HFFc6 (cell line): ENCODE measurements around the gene SF1. TPM values are rescaled to one million over a fixed set of nuclear protein-coding genes. Genes with fewer than 3 reads are reported as not detected.

ENCODE experiments used
- DNase-seq: peaks from one replicate; pipeline ENCODE4 v3.0.0-alpha.2; 2018
- H3K27ac Mint-ChIP-seq: 2 replicates; pipeline ENCODE4 v1.8.0; 2020; ENCODE audit warnings: mild to moderate bottlenecking, mixed read lengths
- H3K27me3 Mint-ChIP-seq: 2 replicates; pipeline ENCODE4 v1.8.0; 2021; ENCODE audit warnings: mild to moderate bottlenecking, moderate library complexity, mixed read lengths; ENCODE audit not compliant: insufficient read depth
- H3K36me3 Mint-ChIP-seq: 2 replicates; pipeline ENCODE4 v1.8.0; 2021; ENCODE audit warnings: low read depth, mixed read lengths
- H3K4me1 Mint-ChIP-seq: 2 replicates; pipeline ENCODE4 v1.8.0; 2020; ENCODE audit warnings: low read depth, mixed read lengths
- H3K4me3 Mint-ChIP-seq: 2 replicates; pipeline ENCODE4 v1.8.0; 2020; ENCODE audit warnings: mild to moderate bottlenecking, moderate library complexity, mixed read lengths
- H3K9me3 Mint-ChIP-seq: 2 replicates; pipeline ENCODE4 v1.8.0; 2020; ENCODE audit warnings: mild to moderate bottlenecking, mixed read lengths
- CTCF ChIP-seq: fragments of 200-600 bp; sonication (generic); IDR thresholded peaks from 2 replicates; pipeline ENCODE4 v1.5.0; 2021; ENCODE audit warnings: antibody characterized with exemption, mild to moderate bottlenecking
- total RNA-seq, 6 experiments: library from RNA; stranded (reverse); fragmentation: NEBNext Ultra II Directional; extraction: Animal tissue kit (Norgen Biotek cat#: 25700); gene quantifications; 2 replicates in 1 of 6; 3 replicates in 5 of 6; pipeline ENCODE4 v1.2.3, GENCODE V29; 2021

The SF1 gene
- total RNA-seq, 6 experiments from 2014 or later = 195 to 244 (median 208) TPM

- H3K4me3 Mint-ChIP-seq = peak overlapping the region; percentile 68
- H3K4me1 Mint-ChIP-seq = peaks cover 10% of the 10 kb centered on the region
- no peak overlapping the region for H3K27ac Mint-ChIP-seq
- H3K9me3 Mint-ChIP-seq = no peaks in the 10 kb centered on the region
- DNase-seq = no peak
- no peak for TF ChIP-seq CTCF
- no peaks in the 10 kb centered on the region; the same call in 1 of the 2 replicates for H3K27me3 Mint-ChIP-seq
- 0 out of 2 replicates have a peak, but pooled peaks cover 12% of the 10 kb centered on the region for H3K36me3 Mint-ChIP-seq
These were observed 24.2 kb upstream of the SF1 start for GRCh38 chr11:64802370-64803157.

GRCh38 chr11:64801561-64802369 is 23.4 kb upstream of the SF1 start:
- no peak for TF ChIP-seq CTCF
- Mint-ChIP-seq H3K4me3 (peak overlapping the region; percentile 68), H3K9me3 (no peaks in the 10 kb centered on the region), H3K36me3 (0 out of 2 replicates have a peak, but pooled peaks cover 9% of the 10 kb centered on the region), H3K27ac (no peak overlapping the region; the same call in 1 of the 2 replicates), H3K27me3 (no peaks in the 10 kb centered on the region; the same call in 1 of the 2 replicates), H3K4me1 (peaks cover 10% of the 10 kb centered on the region)
- DNase-seq = no peak

- no peak for DNase-seq
- Mint-ChIP-seq H3K36me3 (peaks cover 5% of the 10 kb centered on the region; the same call in 1 of the 2 replicates), H3K27ac (no peak overlapping the region), H3K9me3 (no peaks in the 10 kb centered on the region), H3K4me3 (no peak overlapping the region), H3K27me3 (no peaks in the 10 kb centered on the region; the same call in 1 of the 2 replicates), H3K4me1 (peaks cover 10% of the 10 kb centered on the region)
- TF ChIP-seq CTCF = no peak
These were observed 22.8 kb upstream of the SF1 start for GRCh38 chr11:64801158-64801464.

GRCh38 chr11:64800303-64801157 is 22.2 kb upstream of the SF1 start:
- DNase-seq = no peak
- H3K27me3 Mint-ChIP-seq = no peaks in the 10 kb centered on the region; the same call in 1 of the 2 replicates
- no peak for TF ChIP-seq CTCF
- no peak overlapping the region for H3K27ac Mint-ChIP-seq
- H3K4me3 Mint-ChIP-seq = no peak overlapping the region
- peaks cover 5% of the 10 kb centered on the region; the same call in 1 of the 2 replicates for H3K36me3 Mint-ChIP-seq
- H3K9me3 Mint-ChIP-seq = no peaks in the 10 kb centered on the region
- peaks cover 10% of the 10 kb centered on the region for H3K4me1 Mint-ChIP-seq
